ENCODE results near the gene MC3R. TPM values are rescaled to one million over a fixed set of nuclear protein-coding genes. Genes with fewer than 3 reads are reported as not detected.

The MC3R gene
- total and polyA plus RNA-seq, 2 donors (not counting 1 experiment from before 2014, with no cell fraction given), result not detected

DNA sequence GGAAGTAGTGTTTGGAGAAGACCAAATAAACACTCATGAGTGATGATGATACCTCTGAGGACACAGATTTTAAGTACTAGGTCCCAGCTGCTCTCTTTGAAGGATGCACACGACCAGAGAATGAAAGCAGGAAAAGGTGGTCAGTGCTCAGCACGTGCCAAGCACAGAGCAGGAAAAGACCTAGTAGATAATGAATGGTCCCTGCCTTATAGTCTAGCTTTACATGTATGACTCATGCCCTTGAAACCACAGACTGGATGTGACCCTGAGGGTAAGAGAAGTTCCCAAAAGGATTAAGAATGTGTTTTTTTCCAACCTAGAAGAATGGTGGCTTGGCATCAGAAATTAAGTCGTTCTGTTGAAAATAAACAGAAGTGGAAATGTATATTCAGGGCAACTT, 2.8 kb upstream of the MC3R start:
- TF ChIP-seq, protein P1, sequence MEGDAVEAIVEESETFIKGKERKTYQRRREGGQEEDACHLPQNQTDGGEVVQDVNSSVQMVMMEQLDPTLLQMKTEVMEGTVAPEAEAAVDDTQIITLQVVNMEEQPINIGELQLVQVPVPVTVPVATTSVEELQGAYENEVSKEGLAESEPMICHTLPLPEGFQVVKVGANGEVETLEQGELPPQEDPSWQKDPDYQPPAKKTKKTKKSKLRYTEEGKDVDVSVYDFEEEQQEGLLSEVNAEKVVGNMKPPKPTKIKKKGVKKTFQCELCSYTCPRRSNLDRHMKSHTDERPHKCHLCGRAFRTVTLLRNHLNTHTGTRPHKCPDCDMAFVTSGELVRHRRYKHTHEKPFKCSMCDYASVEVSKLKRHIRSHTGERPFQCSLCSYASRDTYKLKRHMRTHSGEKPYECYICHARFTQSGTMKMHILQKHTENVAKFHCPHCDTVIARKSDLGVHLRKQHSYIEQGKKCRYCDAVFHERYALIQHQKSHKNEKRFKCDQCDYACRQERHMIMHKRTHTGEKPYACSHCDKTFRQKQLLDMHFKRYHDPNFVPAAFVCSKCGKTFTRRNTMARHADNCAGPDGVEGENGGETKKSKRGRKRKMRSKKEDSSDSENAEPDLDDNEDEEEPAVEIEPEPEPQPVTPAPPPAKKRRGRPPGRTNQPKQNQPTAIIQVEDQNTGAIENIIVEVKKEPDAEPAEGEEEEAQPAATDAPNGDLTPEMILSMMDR (IDR thresholded peaks at IDR 0.05), result no peak
- TF ChIP-seq EZH2 (IDR thresholded peaks at IDR 0.05; ENCODE audit: borderline replicate concordance, insufficient read depth, low read depth, low read length, poor library complexity, severe bottlenecking), result no peak
- POLR2A ChIA-PET, result no interaction called here
- peaks cover 17% of the 10 kb centered on the region for H3K27me3 Mint-ChIP-seq
- H3K9me3 Mint-ChIP-seq (ENCODE audit: insufficient read depth), result no peaks in the 10 kb centered on the region
- peaks cover 0 to 9% (median 0%) of the 10 kb centered on the region in 3 donors for H3K9me3 ChIP-seq (ENCODE audit: control extremely low read depth in 1 of 3, control insufficient read depth in 2 of 3, insufficient read depth in 1 of 3, low read length in 2 of 3)
- H3K36me3 ChIP-seq (replicated peaks in 1 of 2; ENCODE audit: control extremely low read depth in 1 of 2, control insufficient read depth in 1 of 2, extremely low read depth in 1 of 2, insufficient read depth in 2 of 2, low read length in 1 of 2), result no peaks in the 10 kb centered on the region
- H4K20me1 ChIP-seq (ENCODE audit: control insufficient read depth, insufficient read depth, low read length, poor library complexity, severe bottlenecking), result no peaks in the 10 kb centered on the region
- CTCF ChIA-PET, result no interaction called here
- intact Hi-C loops (cut with micrococcal nuclease), result no loop called here
- H3K27me3 ChIP-seq (replicated peaks in 1 of 4; ENCODE audit: control extremely low read depth in 1 of 4, control insufficient read depth in 3 of 4, insufficient read depth in 4 of 4, low read length in 3 of 4), result peaks cover 0 to 8% (median 0%) of the 10 kb centered on the region in 4 experiments
- no peak overlapping the region for H3K9ac ChIP-seq (ENCODE audit: low read length)
- no peaks in the 10 kb centered on the region for H3K4me1 ChIP-seq (ENCODE audit: control insufficient read depth in 2 of 2, insufficient read depth in 2 of 2, low read length in 2 of 2)
- H3K79me2 ChIP-seq (ENCODE audit: control insufficient read depth, insufficient read depth, low read length), result no peaks in the 10 kb centered on the region
- no peak for ATAC-seq (ENCODE audit: low read depth)
- DNase-seq, result no peak
- H2AFZ ChIP-seq (ENCODE audit: insufficient read depth, low read depth, low read length, poor library complexity, severe bottlenecking), result no peak overlapping the region
- no peak overlapping the region for H3K4me3 ChIP-seq (ENCODE audit: control extremely low read depth in 1 of 5, extremely low read depth in 1 of 5, insufficient read depth in 1 of 5, low read depth in 2 of 5, low read length in 4 of 5)
- no peak overlapping the region for H3K27ac Mint-ChIP-seq
- H3K4me2 ChIP-seq (replicated peaks; ENCODE audit: low read depth, low read length, poor library complexity, severe bottlenecking), result no peak overlapping the region
- H3K27ac ChIP-seq (ENCODE audit: low read length in 2 of 2), result no peak overlapping the region
- WGBS (ENCODE audit: insufficient coverage), result 0% methylated on average over 2 of the region's 3 CpGs
- H3K4me3 Mint-ChIP-seq, result no peak overlapping the region
- H3K4me1 Mint-ChIP-seq, result no peaks in the 10 kb centered on the region

DNA sequence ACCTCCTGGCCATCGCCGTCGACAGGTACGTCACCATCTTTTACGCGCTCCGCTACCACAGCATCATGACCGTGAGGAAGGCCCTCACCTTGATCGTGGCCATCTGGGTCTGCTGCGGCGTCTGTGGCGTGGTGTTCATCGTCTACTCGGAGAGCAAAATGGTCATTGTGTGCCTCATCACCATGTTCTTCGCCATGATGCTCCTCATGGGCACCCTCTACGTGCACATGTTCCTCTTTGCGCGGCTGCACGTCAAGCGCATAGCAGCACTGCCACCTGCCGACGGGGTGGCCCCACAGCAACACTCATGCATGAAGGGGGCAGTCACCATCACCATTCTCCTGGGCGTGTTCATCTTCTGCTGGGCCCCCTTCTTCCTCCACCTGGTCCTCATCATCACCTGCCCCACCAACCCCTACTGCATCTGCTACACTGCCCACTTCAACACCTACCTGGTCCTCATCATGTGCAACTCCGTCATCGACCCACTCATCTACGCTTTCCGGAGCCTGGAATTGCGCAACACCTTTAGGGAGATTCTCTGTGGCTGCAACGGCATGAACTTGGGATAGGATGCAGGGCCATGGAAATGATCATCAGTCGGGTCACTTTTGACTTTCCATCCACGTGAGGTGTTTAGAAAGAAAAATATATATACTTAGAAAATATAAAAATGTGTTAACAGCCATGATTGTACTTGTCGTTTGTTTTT, 868 bp downstream of the MC3R start:
- Histone ChIP-seq H3K36me3 (replicated peaks in 1 of 2; ENCODE audit: control extremely low read depth in 1 of 2, control insufficient read depth in 1 of 2, extremely low read depth in 1 of 2, insufficient read depth in 2 of 2, low read length in 1 of 2) (no peaks in the 10 kb centered on the region), H3K27me3 (replicated peaks in 1 of 4; ENCODE audit: control extremely low read depth in 1 of 4, control insufficient read depth in 3 of 4, insufficient read depth in 4 of 4, low read length in 3 of 4) (peaks cover 0 to 8% (median 0%) of the 10 kb centered on the region in 4 experiments), H3K79me2 (ENCODE audit: control insufficient read depth, insufficient read depth, low read length) (no peaks in the 10 kb centered on the region), H3K27ac (ENCODE audit: low read length in 2 of 2) (no peak overlapping the region), H3K9me3 (ENCODE audit: control extremely low read depth in 1 of 3, control insufficient read depth in 2 of 3, insufficient read depth in 1 of 3, low read length in 2 of 3) (peaks cover 0 to 9% (median 0%) of the 10 kb centered on the region in 3 donors), H3K9ac (ENCODE audit: low read length) (no peak overlapping the region), H3K4me2 (replicated peaks; ENCODE audit: low read depth, low read length, poor library complexity, severe bottlenecking) (no peak overlapping the region), H3K4me3 (ENCODE audit: control extremely low read depth in 1 of 5, extremely low read depth in 1 of 5, insufficient read depth in 1 of 5, low read depth in 2 of 5, low read length in 4 of 5) (no peak overlapping the region), H3K4me1 (ENCODE audit: control insufficient read depth in 2 of 2, insufficient read depth in 2 of 2, low read length in 2 of 2) (no peaks in the 10 kb centered on the region), H2AFZ (ENCODE audit: insufficient read depth, low read depth, low read length, poor library complexity, severe bottlenecking) (no peak overlapping the region), H4K20me1 (ENCODE audit: control insufficient read depth, insufficient read depth, low read length, poor library complexity, severe bottlenecking) (no peaks in the 10 kb centered on the region)
- no peak overlapping the region for H3K27ac Mint-ChIP-seq
- no peaks in the 10 kb centered on the region for H3K9me3 Mint-ChIP-seq (ENCODE audit: insufficient read depth)
- intact Hi-C loops (cut with micrococcal nuclease), result no loop called here
- H3K4me1 Mint-ChIP-seq, result no peaks in the 10 kb centered on the region
- peaks cover 34% of the 10 kb centered on the region for H3K27me3 Mint-ChIP-seq
- ChIA-PET POLR2A (no interaction called here), CTCF (no interaction called here)
- 79% methylated on average over 28 of the region's 32 CpGs for WGBS (ENCODE audit: insufficient coverage)
- no peak for DNase-seq
- no peak overlapping the region for H3K4me3 Mint-ChIP-seq
- no peak for TF ChIP-seq EZH2 (IDR thresholded peaks at IDR 0.05; ENCODE audit: borderline replicate concordance, insufficient read depth, low read depth, low read length, poor library complexity, severe bottlenecking)
- TF ChIP-seq, protein P1 (IDR thresholded peaks at IDR 0.05), result no peak
- no peak for ATAC-seq (ENCODE audit: low read depth)
